Transverse colon (tissue), 3 donors: Measurements from ENCODE around the gene PRKCZ.

Source experiments
- CTCF ChIP-seq, 5 experiments: fragments of 200-600 bp in 3 of 5; fragments of 450-650 bp in 2 of 5; sonication (generic) in 3 of 5; IDR thresholded peaks; 1 replicate in 2 of 5; 2 replicates in 3 of 5; pipeline ENCODE4 v1.5.1; 2016 to 2017; ENCODE audit warnings: antibody characterized with exemption in 5 of 5, inconsistent platforms in 3 of 5, mild to moderate bottlenecking in 2 of 5, moderate library complexity in 1 of 5
- POLR2A ChIP-seq: fragments of 450-650 bp; IDR thresholded peaks from one replicate; pipeline ENCODE4 v1.6.1; 2016; ENCODE audit warnings: antibody characterized with exemption, mild to moderate bottlenecking, moderate library complexity

DNA sequence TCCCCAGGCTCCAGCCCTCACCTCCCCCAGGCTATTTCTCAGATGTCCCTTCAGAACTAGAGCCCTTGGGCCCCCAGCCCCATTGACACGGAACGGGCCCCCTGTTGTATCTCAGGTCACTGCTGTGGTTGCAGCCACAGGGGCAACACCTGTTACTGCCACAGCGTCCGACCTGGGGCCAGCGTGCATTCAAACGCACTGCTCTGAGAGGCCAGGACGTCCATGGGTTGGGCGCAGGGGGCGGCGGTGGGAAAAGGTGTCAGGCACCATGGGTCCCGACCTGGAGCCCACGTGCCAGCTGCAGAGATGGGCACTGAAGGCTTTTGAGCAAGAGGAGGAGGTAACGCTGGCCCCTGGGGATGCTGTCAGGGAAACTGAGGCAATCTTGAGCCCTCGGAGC lies 131.1 kb downstream of the PRKCZ start:
- TF ChIP-seq CTCF (IDR thresholded peaks at IDR 0.05) (no peak), POLR2A (no peak)
